Right hindlimb (tissue), 1 donor: Measurements from ENCODE around the gene CYTH3.

Experiments
- DNase-seq: peaks from one replicate; pipeline ENCODE4 v3.0.0-alpha.2; 2018

The CYTH3 gene

DNA sequence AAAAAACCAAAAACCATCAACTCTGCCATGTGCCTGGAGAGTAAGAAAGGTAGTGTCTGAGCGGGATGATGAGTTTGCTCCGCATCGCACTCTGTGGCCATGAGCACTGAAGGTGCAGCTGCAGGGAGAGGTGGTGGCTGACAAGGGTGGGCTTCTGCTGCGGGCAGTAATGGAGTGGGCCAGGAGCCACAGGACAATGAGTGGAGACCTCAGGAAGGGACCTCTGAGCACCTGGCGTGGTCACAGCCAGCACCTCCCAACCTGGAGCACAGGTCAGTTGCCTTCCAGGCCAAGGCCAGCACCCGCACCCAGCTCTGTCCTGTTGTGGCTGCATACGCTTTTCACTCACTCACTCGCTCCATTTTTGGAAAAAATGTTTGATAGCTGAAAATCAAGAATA lies 125.8 kb downstream of the CYTH3 start:
- no peak for DNase-seq

DNA sequence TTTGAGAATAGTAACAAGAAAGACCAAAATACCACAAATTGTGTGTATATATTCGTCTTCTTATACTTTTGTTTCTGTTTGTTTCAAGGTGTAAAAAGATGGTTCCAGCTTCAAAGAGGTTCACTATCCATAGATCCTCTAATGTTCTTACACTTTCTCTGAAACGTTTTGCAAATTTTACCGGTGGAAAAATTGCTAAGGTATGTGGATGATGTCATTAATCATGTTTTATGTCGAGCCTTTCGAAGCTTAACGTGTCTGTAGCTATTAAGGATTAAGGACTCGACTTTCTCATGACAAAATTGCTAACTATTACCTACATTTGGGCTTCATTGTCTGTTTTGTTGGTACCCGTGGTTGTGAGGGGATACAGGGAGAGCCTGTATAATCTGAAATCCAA lies 128.4 kb downstream of the CYTH3 start:
- no peak for DNase-seq

DNA sequence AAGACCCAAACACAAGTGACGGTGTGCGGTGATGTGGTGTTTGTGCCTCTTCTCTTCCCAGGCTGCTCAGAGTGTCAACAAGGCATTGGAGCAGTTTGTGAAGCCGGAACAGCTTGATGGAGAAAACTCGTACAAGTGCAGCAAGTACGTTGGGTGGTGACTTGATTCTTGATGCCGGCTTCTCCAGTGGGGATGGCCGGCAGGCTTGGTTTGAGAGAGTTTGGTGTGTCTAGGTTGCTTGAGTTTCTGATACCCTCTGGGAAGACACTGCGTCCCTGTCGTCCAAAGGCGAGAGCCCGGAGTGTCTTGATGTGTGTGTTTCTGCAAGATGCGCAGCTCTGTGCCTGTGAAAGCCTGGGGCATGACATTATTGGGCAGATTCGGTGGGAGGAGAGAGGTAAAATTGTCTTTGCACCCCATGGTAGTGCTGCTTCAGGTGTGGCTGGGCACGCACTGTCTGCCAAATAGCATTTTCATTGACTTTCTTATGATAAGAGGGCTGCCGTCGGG lies 129.5 kb downstream of the CYTH3 start:
- no peak for DNase-seq

DNA sequence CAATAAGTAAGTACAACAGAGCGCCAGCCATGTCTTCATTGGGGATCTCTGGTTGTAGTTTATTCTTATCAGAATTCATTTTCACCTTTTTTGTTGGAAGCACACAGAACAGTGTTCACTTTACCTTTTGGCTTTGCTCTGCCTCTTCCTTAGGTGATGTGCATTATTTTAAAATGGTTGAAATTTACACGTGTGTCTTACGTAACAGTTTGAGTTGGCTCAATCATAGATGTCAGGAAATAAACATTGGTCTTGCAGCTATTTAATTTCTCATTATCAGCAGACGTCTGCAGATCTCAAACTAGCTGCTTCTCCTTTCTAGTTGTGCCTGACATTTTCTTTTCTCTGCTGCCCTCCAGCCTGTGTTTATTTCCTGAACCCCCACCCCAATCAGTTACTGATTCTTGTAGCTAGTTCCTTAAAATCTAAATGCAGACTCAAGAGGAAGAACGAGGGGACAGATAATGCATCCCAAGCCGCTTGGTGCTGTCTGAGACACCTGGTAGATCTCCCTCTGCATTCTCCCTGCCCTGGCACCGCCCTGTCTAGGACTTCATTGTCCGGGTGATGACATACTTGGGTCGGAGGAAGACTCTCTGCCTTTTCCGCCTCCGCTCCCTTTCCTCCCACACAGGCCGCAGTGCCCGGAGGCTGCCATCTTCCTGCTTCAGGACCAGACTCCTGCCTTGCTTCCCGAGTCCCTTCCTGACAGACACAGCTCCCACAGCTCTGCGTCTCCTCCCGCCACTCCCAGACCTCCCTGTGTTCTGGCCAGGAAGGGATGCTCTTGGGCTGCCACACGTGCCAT lies 133.0 kb downstream of the CYTH3 start:
- DNase-seq = no peak

DNA sequence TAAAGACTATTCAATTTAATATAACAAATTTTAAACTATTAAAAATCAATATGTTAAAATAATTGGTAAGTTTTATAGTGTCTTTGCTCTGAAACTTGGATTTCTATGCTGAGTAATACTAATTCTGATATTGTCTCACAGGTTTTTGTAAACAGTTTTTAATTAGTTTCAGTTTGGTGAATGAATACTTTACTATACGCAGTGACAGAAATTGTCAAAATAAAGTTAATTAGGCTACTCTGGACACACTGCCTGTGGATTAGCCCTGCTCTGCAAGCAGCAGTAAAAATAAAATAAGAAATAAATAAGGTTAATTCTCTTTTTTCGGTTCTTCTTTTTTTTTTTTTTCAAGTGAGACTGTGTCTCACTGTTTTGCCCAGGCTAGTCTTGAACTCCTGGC lies 135.9 kb downstream of the CYTH3 start:
- no peak for DNase-seq

DNA sequence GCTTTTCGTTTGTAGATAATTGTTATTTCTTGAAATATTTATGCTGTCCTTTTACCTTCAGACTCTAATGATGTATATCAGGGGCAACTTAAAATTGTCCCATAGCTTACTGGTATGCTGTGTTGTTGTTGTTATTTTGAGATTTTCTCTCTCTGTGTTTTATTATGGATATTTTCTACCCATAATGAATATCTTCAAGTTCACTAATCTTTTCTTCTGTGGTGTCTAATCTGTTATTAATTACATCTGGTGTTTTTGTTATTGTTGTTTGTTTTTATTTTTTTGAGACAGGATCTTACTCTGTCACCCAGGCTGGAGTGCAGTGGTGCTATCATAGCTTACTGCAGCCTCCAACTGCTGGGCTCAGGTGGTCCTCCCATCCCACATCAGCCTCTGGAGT lies 139.2 kb downstream of the CYTH3 start:
- DNase-seq = no peak

DNA sequence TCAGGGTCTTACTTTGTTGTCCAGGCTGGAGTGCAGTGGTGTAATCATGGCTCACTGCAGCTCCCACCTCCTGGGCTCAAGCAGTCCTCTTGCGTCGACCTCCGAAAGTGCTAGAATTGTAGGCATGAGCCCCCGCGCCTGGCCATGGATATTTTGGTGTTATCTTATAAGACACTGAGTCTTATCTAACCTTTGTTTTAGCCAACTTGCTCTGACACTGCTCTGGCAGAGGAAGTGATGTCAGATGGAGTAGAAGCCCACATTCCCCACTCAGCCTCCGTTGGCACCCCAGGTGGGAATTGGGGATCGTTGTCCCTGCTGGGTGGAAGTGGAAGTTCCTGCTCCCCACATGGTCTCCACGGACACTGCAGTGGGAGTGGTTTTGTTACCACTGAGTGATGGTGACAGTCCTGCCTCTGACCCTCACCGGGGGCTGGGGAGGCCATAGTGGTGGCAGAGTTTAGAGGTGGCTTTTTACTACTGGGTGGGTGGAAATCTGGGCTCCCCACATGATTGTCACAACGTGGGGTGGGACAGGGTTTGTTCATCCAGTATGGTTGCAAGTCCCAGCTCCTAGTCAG lies 142.3 kb downstream of the CYTH3 start:
- no peak for DNase-seq

DNA sequence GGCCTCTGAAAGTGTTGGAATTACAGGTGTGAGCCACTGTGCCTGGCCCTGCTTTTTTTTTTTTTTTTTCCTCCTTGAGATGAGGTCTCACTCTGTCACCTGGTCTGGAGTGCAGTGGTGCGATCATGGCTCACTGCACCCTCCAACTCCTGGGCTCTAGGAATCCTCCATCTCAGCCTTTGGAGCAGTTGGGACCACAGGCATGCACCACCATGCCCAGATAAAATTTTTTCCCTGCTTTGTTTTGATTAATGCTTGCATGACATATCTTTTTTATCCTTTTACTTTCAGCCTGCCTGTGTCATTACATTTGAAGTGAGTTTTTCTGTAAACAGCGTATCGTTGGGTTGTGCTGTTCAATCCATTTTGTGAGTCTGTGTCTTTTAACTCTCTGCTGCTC lies 144.2 kb downstream of the CYTH3 start:
- no peak for DNase-seq

DNA sequence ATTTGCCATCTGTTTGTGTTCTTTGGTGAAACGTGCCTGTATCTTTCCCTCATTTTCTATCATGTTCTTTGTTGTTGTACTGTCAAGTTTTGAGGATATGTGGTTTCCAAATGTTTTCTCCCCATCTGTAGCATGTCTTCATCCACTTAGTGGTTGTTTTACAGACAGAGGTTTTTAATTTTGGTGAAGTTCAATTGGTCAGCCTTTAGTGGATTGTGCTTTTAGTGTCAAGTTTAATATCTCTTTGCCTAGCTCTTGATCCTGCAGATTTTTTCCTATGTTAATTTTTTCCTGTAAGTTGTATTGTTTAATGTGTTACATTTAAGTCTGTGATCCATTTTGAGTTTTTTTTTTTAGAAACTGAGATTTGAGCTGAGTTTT lies 145.3 kb downstream of the CYTH3 start:
- no peak for DNase-seq

DNA sequence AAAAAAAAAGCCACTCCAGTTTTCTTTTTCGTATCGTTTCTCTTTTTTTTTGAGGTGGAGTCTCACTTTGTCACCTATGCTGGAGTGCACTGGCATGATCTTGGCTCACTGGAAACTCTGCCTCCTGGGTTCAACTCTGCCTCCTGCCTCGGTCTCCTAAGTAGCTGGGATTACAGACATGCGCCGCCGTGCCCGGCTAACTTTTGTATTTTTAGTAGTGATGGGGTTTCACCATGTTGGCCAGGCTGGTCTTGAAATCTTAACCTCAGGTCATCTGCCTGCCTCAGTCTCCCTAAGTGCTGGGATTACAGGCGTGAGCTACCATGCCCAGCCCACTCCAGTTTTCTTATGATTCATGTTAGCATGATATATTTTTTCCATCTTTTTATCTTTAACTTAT lies 148.6 kb downstream of the CYTH3 start:
- DNase-seq = no peak

DNA sequence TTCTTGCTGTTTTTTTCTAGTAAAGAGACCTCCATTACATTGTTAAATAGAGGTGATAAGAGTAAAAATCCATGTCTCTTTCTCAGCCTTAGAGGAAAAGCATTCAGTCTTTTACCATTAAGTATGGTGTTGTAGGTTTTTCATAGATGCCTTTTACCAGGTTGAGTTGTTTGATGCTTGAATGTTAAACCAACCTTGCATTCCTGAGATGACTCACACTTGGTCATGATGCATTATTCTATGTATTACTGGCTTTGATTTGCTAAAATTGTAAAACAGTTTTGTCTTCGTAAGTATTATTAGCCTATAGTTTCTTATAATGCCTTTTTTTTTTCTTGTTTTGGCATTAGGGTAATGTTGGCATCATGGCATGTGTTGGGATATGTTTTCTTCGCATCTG lies 151.3 kb downstream of the CYTH3 start:
- DNase-seq = no peak

DNA sequence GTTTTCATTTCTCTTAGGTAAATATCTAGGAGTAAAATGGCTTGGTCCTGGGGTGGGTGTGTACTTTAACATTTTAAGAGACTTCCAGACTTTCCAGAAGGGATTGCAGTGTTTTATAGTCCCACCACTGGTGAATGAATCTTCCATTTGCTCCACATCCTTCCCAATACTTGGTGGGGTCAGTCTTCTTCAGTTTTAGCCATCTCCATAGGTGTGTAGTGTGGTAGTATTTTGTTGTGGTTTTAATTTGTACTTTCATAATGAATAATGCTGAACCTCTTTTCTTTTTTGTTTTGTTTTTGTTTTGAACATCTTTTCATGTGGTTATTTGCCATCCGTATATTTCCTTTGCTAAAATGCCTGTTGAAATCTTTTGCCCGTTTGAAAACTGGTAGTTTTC lies 154.9 kb downstream of the CYTH3 start:
- DNase-seq = no peak

DNA sequence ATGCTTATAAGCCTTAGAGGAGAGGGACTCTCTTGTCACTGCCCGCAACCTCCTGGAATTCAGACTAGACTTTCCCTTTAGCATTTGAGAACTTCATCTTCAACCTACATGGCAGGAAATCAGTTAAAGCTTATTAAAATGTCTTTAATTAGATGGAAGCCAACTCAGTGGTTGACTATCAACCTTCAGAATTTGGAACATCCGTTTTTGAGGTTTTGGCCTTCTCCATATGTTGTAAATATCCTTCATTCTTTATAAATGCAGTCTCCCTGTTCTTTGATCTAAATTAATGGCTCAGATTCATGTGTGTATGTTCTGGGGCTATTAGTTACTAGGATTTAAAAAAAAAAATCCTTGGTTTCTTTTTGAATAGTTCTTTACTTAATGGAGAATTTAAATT lies 156.2 kb downstream of the CYTH3 start:
- DNase-seq = no peak
